ENCODE data around the gene MTFMT. TPM values are rescaled to one million over a fixed set of nuclear protein-coding genes. Genes with fewer than 3 reads are reported as not detected.

MTFMT gene
- total RNA-seq, 4 donors from 2014 or later, result 11.7 to 159 (median 18.1) TPM

DNA sequence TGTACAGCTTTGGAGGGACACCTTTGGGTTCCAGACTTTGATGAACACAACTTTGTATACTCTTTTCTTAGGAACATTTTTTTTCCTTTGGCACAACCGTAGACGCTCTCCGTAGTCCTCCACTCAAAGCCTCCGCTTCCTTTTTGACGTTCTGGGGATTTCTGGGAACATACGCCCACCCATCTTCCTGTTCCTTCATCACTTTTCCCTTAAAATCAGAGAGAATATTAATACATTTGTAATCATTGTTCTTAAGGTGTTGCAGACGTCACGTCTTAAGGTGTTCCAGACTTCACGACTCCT is 39.3 kb downstream of the MTFMT start:
- Histone ChIP-seq H3K4me3 (peak overlapping the region; percentile 88), H3K4me1 (peaks cover 30% of the 10 kb centered on the region), H3K36me3 (no peaks in the 10 kb centered on the region), H3K27ac (peak overlapping the region; percentile 95), H3K27me3 (no peaks in the 10 kb centered on the region), H3K9me3 (no peaks in the 10 kb centered on the region)
- WGBS, result 2% methylated on average over 9 of the region's 9 CpGs
- TF ChIP-seq POLR2AphosphoS5 (IDR thresholded peaks at IDR 0.05), result no peak
- TF ChIP-seq POLR2A (IDR thresholded peaks at IDR 0.05), result no peak
- TF ChIP-seq EP300 (IDR thresholded peaks at IDR 0.05), result no peak
- TF ChIP-seq, protein P1, sequence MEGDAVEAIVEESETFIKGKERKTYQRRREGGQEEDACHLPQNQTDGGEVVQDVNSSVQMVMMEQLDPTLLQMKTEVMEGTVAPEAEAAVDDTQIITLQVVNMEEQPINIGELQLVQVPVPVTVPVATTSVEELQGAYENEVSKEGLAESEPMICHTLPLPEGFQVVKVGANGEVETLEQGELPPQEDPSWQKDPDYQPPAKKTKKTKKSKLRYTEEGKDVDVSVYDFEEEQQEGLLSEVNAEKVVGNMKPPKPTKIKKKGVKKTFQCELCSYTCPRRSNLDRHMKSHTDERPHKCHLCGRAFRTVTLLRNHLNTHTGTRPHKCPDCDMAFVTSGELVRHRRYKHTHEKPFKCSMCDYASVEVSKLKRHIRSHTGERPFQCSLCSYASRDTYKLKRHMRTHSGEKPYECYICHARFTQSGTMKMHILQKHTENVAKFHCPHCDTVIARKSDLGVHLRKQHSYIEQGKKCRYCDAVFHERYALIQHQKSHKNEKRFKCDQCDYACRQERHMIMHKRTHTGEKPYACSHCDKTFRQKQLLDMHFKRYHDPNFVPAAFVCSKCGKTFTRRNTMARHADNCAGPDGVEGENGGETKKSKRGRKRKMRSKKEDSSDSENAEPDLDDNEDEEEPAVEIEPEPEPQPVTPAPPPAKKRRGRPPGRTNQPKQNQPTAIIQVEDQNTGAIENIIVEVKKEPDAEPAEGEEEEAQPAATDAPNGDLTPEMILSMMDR (IDR thresholded peaks at IDR 0.05), result no peak
- no peak for DNase-seq (ENCODE audit: low spot score in 2 of 2)

DNA sequence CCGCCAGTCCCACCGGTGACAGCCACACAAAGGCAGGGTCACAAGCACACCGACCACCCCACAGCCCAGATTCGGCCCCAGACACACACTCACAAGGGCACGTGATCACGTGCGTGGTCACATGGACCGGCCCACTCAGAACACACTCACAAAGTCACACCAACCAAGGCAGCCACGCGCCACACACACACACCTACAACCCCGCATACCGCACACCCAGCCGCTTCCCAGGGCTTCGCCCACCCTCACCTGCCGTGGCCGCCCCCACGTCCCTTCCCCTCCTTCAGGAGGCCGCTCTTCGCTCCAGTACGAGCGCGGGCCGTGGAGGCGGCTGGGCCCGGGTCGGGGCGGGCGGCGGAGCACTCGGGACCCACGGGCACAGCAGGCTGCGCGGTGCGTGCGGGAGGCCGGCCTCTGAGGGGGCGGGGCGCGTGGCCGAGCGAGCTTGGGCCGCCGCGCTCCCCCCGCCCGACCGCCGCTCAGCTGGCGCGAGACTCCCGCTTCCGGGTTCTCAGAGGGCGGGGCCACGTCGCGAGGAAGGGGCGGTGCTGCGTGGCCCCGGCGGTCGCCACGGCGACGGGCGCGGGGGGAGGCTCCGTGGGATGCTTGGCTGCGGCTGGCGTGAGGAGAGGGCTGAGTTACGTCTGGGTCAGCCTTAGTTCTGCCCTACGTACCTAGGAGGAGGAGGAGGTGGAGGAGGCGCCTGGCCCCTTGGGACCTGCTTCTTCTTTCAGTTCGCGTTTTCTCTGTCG is 39.8 kb downstream of the MTFMT start, which contains the start of gene SPG21:
SPG21 (minus strand) TSS at position 499 of the 752 bp plus-strand sequence. CDS start 6,345 bp downstream, outside the sequence.
- peak; percentile 92 to 94 for DNase-seq (ENCODE audit: low spot score in 2 of 2)
- 1% methylated on average over 20 of the region's 75 CpGs for WGBS
- no peaks in the 10 kb centered on the region for H3K36me3 ChIP-seq
- peak within 1 kb of the TSS; percentile 95 for H3K27ac ChIP-seq
- H3K9me3 ChIP-seq, result no peaks in the 10 kb centered on the region
- H3K4me1 ChIP-seq, result peaks cover 35% of the 10 kb centered on the region
- H3K27me3 ChIP-seq, result no peaks in the 10 kb centered on the region
- H3K4me3 ChIP-seq, result peak within 1 kb of the TSS; percentile 88
- no peak for TF ChIP-seq EP300 (IDR thresholded peaks at IDR 0.05)
- TF ChIP-seq POLR2AphosphoS5 (IDR thresholded peaks at IDR 0.05), result peak in 1 of 3 donors; percentile 16
- peak in 1 of 2 donors; percentile 48 for TF ChIP-seq POLR2A (IDR thresholded peaks at IDR 0.05)

DNA sequence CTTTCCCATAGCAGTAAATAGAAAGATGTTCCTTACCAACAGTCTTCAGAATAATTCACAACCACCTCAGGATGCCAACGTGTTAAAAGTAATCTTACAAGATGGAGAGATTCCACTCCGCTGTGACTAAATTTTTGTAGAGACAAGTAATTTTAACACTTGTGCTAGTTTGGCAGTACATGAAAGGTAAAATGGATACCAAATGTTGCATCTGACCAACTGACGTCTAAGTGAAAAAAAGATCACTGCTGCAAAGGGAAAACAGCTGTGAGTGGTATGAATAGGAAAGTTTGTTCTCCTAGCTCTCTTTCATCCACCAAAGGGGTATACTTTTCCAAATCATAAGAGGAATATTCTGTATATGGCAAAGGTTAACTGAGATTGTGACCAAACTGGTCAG is 42.3 kb downstream of the MTFMT start:
- H3K27me3 ChIP-seq, result no peaks in the 10 kb centered on the region
- peaks cover 8% of the 10 kb centered on the region for H3K36me3 ChIP-seq
- peaks cover 43% of the 10 kb centered on the region for H3K4me1 ChIP-seq
- 43% methylated on average over 3 of the region's 3 CpGs for WGBS
- H3K4me3 ChIP-seq, result no peak overlapping the region
- H3K27ac ChIP-seq, result no peak overlapping the region
- no peak for TF ChIP-seq POLR2AphosphoS5 (IDR thresholded peaks at IDR 0.05)
- no peak for TF ChIP-seq EP300 (IDR thresholded peaks at IDR 0.05)
- TF ChIP-seq POLR2A (IDR thresholded peaks at IDR 0.05), result no peak
- TF ChIP-seq, protein P1 (IDR thresholded peaks at IDR 0.05), result no peak
- no peaks in the 10 kb centered on the region for H3K9me3 ChIP-seq
- DNase-seq (ENCODE audit: low spot score in 2 of 2), result no peak

DNA sequence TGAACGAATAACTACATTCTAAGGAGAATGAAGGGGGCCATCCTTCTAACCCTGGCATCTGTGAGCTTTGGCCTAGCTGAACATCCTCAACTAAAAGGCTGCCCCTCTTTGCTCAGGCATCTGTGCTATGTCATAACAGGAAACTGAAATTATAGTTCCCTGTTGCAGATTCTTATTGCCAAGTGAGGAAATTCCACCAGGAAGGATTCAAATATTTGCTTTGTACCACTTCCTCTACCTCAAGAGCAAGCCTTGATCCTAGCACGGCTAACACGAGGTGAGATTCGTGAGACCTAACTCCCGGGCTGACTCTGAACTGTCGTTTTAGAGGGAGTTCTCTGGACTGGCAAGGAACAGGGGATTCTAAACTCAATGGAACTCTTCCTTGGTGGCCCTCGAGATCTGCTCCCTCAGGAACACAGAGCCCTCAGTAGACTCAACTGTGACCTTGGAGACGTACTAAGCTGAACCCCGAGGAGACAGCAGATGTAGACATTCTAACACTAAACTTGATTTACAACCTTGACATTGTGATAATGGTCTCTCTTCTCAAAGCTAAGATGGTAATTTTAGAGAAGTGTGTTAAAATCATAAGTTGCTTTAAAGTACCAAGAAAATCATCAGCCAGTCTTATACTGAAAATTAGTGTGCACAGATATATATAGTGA is 43.9 kb downstream of the MTFMT start:
- H3K4me1 ChIP-seq, result peaks cover 44% of the 10 kb centered on the region

DNA sequence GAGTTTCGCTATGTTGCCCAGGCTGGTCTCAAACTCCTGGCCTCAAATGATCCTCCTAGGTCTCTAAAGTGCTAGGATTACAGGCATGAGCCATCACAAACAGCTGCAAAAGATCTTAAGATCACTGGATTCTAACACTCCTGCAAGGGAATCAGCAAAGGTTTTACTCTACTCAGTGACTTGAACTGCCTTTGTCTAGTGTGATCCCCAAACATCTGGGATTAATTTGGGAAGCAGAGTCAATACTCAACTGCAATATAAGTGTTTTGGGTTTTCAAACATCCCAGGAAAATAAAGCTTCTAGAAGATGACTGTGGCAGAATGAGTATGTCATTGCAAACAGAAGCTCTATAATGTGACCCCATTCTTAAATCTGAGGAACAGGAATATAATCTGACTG is 47.0 kb downstream of the MTFMT start:
- 100% methylated on average over 1 of the region's 1 CpG for WGBS
- DNase-seq (ENCODE audit: low spot score in 2 of 2), result no peak
- no peak overlapping the region for H3K27ac ChIP-seq
- no peaks in the 10 kb centered on the region for H3K9me3 ChIP-seq
- H3K36me3 ChIP-seq, result peaks cover 41% of the 10 kb centered on the region
- TF ChIP-seq POLR2A (IDR thresholded peaks at IDR 0.05) (no peak), EP300 (IDR thresholded peaks at IDR 0.05) (no peak), POLR2AphosphoS5 (IDR thresholded peaks at IDR 0.05) (no peak)
- TF ChIP-seq, protein P1 (IDR thresholded peaks at IDR 0.05), result no peak
- H3K4me3 ChIP-seq, result no peak overlapping the region
- H3K4me1 ChIP-seq, result peaks cover 27% of the 10 kb centered on the region
- no peaks in the 10 kb centered on the region for H3K27me3 ChIP-seq

More for the DNA sequence above, 43.9 kb downstream of the MTFMT start:
- TF ChIP-seq, protein P1 (IDR thresholded peaks at IDR 0.05), result no peak
- peaks cover 13% of the 10 kb centered on the region for H3K36me3 ChIP-seq
- peak overlapping the region; percentile 46 for H3K27ac ChIP-seq
- H3K4me3 ChIP-seq, result no peak overlapping the region
- DNase-seq (ENCODE audit: low spot score in 2 of 2), result no peak
- H3K27me3 ChIP-seq, result no peaks in the 10 kb centered on the region
- H3K9me3 ChIP-seq, result no peaks in the 10 kb centered on the region
- 44% methylated on average over 9 of the region's 9 CpGs for WGBS
